Astrocyte (in vitro differentiated cells and primary cell): Measurements from ENCODE around the gene ZNF25. TPM values are rescaled to one million over a fixed set of nuclear protein-coding genes. Genes with fewer than 3 reads are reported as not detected.
A peak's percentile ranks its signal among the peaks of the same experiment; 100 is the strongest.

Experiments used
- DNase-seq: peaks from one replicate; pipeline ENCODE4 v3.0.0-alpha.2; 2010; ENCODE audit warnings: low read depth
- FAIRE-seq: peaks from 2 replicates; lab custom pipeline; 2011; peaks lifted over from hg19 to GRCh38; lab: Jason Lieb, UNC
- H2AFZ ChIP-seq: 2 replicates; pipeline ENCODE4 v1.6.0; 2012; ENCODE audit warnings: low read depth, low read length, inconsistent platforms
- H3K27ac ChIP-seq: 2 replicates; pipeline ENCODE4 v1.5.1; 2011; ENCODE audit warnings: low read depth, low read length, inconsistent platforms
- H3K27me3 ChIP-seq: 2 replicates; pipeline ENCODE4 v1.6.0; 2011; ENCODE audit warnings: low read length, inconsistent platforms; ENCODE audit not compliant: insufficient read depth
- H3K36me3 ChIP-seq: 2 replicates; pipeline ENCODE4 v1.5.1; 2011; ENCODE audit warnings: low read length, inconsistent platforms; ENCODE audit not compliant: insufficient read depth
- H3K4me1 ChIP-seq: 2 replicates; pipeline ENCODE4 v1.5.1; 2011; ENCODE audit warnings: low read length, inconsistent platforms; ENCODE audit not compliant: insufficient read depth
- H3K4me2 ChIP-seq: 2 replicates; pipeline ENCODE4 v1.6.0; 2012; ENCODE audit warnings: low read length, inconsistent platforms
- H3K4me3 ChIP-seq: 2 replicates; pipeline ENCODE4 v1.5.1; 2011; ENCODE audit warnings: low read depth, mild to moderate bottlenecking, low read length, inconsistent platforms; ENCODE audit not compliant: insufficient read depth
- H3K79me2 ChIP-seq: 2 replicates; pipeline ENCODE4 v1.6.0; 2012; ENCODE audit warnings: mild to moderate bottlenecking, low read length, inconsistent platforms; ENCODE audit not compliant: insufficient read depth
- H3K9ac ChIP-seq: 2 replicates; pipeline ENCODE4 v1.6.0; 2012; ENCODE audit warnings: mild to moderate bottlenecking, low read length, inconsistent platforms
- H3K9me3 ChIP-seq: 2 replicates; pipeline ENCODE4 v1.5.1; 2012; ENCODE audit warnings: low read depth, mild to moderate bottlenecking, low read length, inconsistent platforms; ENCODE audit not compliant: insufficient read depth
- H4K20me1 ChIP-seq: 2 replicates; pipeline ENCODE4 v1.6.0; 2012; ENCODE audit warnings: low read length, inconsistent platforms; ENCODE audit not compliant: insufficient read depth
- H3K27ac Mint-ChIP-seq: one replicate; pipeline ENCODE4 v1.8.0; 2021; ENCODE audit warnings: mild to moderate bottlenecking, mixed read lengths; ENCODE audit not compliant: unreplicated experiment
- H3K27me3 Mint-ChIP-seq: one replicate; pipeline ENCODE4 v1.8.0; 2021; ENCODE audit warnings: low read depth, mixed read lengths; ENCODE audit not compliant: unreplicated experiment
- H3K36me3 Mint-ChIP-seq: one replicate; pipeline ENCODE4 v1.8.0; 2021; ENCODE audit warnings: low read depth, mixed read lengths; ENCODE audit not compliant: unreplicated experiment
- H3K4me1 Mint-ChIP-seq: one replicate; pipeline ENCODE4 v1.8.0; 2021; ENCODE audit warnings: low read depth, mixed read lengths; ENCODE audit not compliant: unreplicated experiment
- H3K4me3 Mint-ChIP-seq: one replicate; pipeline ENCODE4 v1.8.0; 2021; ENCODE audit warnings: mild to moderate bottlenecking, moderate library complexity, mixed read lengths; ENCODE audit not compliant: unreplicated experiment
- H3K9me3 Mint-ChIP-seq: one replicate; pipeline ENCODE4 v1.8.0; 2021; ENCODE audit warnings: mild to moderate bottlenecking, mixed read lengths; ENCODE audit not compliant: unreplicated experiment
- CTCF ChIP-seq: IDR thresholded peaks from 2 replicates; pipeline ENCODE4 v1.5.1; 2011; ENCODE audit warnings: low read depth, mild to moderate bottlenecking, inconsistent platforms, low read length, moderate library complexity; ENCODE audit not compliant: insufficient read depth
- EZH2 ChIP-seq: IDR thresholded peaks from 2 replicates; pipeline ENCODE4 v1.6.1; 2012; ENCODE audit warnings: mild to moderate bottlenecking, low read length, inconsistent platforms; ENCODE audit not compliant: insufficient read depth
- total RNA-seq: library from RNA; stranded (reverse); gene quantifications from 2 replicates; pipeline ENCODE4 v1.2.1, GENCODE V29; 2021

ZNF25 gene
- total RNA-seq, 1 donor from 2014 or later: 4.8 TPM

DNA sequence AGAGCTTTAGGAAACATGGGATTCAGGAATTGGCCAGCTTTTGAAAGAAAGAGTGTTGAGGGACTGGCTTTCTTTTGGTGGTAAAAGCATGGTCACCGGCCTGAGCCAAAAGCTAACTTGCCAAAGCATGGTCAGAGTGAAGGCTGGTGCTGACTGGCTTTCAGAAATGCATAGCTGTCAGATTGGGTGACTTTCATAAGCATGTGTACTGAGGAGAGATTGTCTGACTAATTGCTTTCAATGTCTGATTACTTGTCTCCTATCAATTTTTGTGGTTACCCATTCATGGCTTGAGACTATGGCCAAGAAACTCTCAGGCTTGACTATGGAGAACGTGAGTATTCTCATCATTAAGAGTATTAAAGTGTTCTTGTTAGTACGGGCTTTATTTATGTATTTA lies 28.2 kb downstream of the ZNF25 start:
- no peak overlapping the region for H2AFZ ChIP-seq
- H3K27ac Mint-ChIP-seq: no peak overlapping the region
- no peak overlapping the region for H3K4me2 ChIP-seq
- H3K9ac ChIP-seq: no peak overlapping the region
- no peaks in the 10 kb centered on the region for H3K4me1 Mint-ChIP-seq
- H3K27me3 Mint-ChIP-seq: no peaks in the 10 kb centered on the region
- peaks cover 18% of the 10 kb centered on the region for H3K36me3 Mint-ChIP-seq
- H3K27me3 ChIP-seq: no peaks in the 10 kb centered on the region
- peaks cover 17% of the 10 kb centered on the region for H3K36me3 ChIP-seq
- H3K4me1 ChIP-seq: no peaks in the 10 kb centered on the region
- H3K4me3 Mint-ChIP-seq: no peak overlapping the region
- DNase-seq (peak; percentile 10), FAIRE-seq (no peak)
- TF ChIP-seq EZH2 (no peak), CTCF (no peak)
- H3K27ac ChIP-seq: no peak overlapping the region
- H3K4me3 ChIP-seq: no peak overlapping the region
- no peaks in the 10 kb centered on the region for H4K20me1 ChIP-seq
- H3K79me2 ChIP-seq: no peaks in the 10 kb centered on the region
- H3K9me3 ChIP-seq: peaks cover 14% of the 10 kb centered on the region
- peaks cover 18% of the 10 kb centered on the region for H3K9me3 Mint-ChIP-seq

DNA sequence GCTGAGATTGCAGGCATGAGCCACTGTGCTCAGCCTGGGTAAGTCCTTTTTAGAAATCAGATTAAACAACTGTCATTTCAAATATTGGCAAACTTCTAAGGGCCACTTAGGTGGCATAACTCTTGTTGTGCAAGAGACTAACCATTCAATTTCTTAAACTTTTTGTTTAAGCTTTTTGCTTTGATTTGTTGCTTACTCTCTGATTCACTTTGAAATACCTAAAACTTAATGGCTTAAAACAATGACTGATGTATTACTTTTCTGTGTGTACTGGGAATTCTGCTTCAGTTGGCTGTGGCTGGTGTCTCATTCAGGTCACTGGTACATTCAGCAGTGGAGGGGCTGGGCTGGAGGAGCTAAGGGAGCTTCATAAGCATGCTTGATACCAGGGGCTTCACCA lies 28.9 kb downstream of the ZNF25 start:
- Histone ChIP-seq H3K27ac (no peak overlapping the region), H3K4me2 (no peak overlapping the region), H3K79me2 (no peaks in the 10 kb centered on the region), H3K27me3 (no peaks in the 10 kb centered on the region), H2AFZ (no peak overlapping the region), H3K4me3 (no peak overlapping the region), H3K9ac (no peak overlapping the region), H4K20me1 (no peaks in the 10 kb centered on the region), H3K9me3 (peaks cover 7% of the 10 kb centered on the region), H3K4me1 (no peaks in the 10 kb centered on the region), H3K36me3 (peaks cover 11% of the 10 kb centered on the region)
- Mint-ChIP-seq H3K9me3 (peaks cover 12% of the 10 kb centered on the region), H3K4me3 (no peak overlapping the region), H3K27me3 (no peaks in the 10 kb centered on the region), H3K36me3 (peaks cover 11% of the 10 kb centered on the region), H3K27ac (no peak overlapping the region), H3K4me1 (no peaks in the 10 kb centered on the region)
- FAIRE-seq (no peak), DNase-seq (no peak)
- no peak for TF ChIP-seq CTCF
- TF ChIP-seq EZH2: no peak

- no peak overlapping the region for H2AFZ ChIP-seq
- Mint-ChIP-seq H3K27ac (no peak overlapping the region), H3K4me3 (no peak overlapping the region), H3K27me3 (no peaks in the 10 kb centered on the region), H3K4me1 (no peaks in the 10 kb centered on the region), H3K36me3 (no peaks in the 10 kb centered on the region), H3K9me3 (peaks cover 14% of the 10 kb centered on the region)
- no peaks in the 10 kb centered on the region for H3K4me1 ChIP-seq
- no peaks in the 10 kb centered on the region for H3K9me3 ChIP-seq
- no peak for DNase-seq
- H3K36me3 ChIP-seq: no peaks in the 10 kb centered on the region
- no peak overlapping the region for H3K4me2 ChIP-seq
- no peak overlapping the region for H3K9ac ChIP-seq
- no peaks in the 10 kb centered on the region for H3K27me3 ChIP-seq
- TF ChIP-seq CTCF: no peak
- TF ChIP-seq EZH2: no peak
- no peak overlapping the region for H3K4me3 ChIP-seq
- H4K20me1 ChIP-seq: no peaks in the 10 kb centered on the region
- no peak overlapping the region for H3K27ac ChIP-seq
- H3K79me2 ChIP-seq: no peaks in the 10 kb centered on the region
- no peak for FAIRE-seq
These were observed 38.6 kb downstream of the ZNF25 start for GRCh38 chr10:37937864-37938263.
